M059J (cell line): ENCODE measurements around the gene PPP2R3A. TPM values are rescaled to one million over a fixed set of nuclear protein-coding genes. Genes with fewer than 3 reads are reported as not detected.

Source experiments
- DNase-seq: peaks from one replicate; pipeline ENCODE4 v3.0.0-alpha.2; 2012; ENCODE audit warnings: low read depth
- total RNA-seq: library from RNA; depleted of rRNA; stranded (reverse); fragments of >200 nt; shearing (Covaris generic); gene quantifications from 2 replicates; pipeline ENCODE4 v1.2.3, GENCODE V29; 2014

Gene PPP2R3A
- total RNA-seq, 1 experiment from 2014 or later: 22.2 TPM

DNA sequence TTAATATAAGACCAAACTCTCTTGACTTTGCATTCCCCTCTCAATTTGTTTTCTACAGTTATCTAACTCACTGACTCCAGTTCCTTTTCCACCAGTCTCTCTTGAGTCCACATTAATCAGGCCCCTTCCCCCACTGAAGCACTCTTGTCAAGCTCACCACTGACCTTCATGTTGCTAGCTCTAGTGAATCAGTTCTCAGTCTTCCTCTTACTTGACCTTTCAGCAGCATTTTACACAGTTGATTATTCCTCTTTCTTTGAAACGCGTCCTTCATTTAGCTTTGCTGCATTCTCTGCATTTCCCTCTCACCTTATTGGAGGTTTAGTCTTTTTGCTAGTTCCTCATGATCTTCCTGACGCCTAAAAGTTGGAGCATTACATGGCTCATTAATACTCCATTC is 8.3 kb downstream of the PPP2R3A start:
- no peak for DNase-seq

DNA sequence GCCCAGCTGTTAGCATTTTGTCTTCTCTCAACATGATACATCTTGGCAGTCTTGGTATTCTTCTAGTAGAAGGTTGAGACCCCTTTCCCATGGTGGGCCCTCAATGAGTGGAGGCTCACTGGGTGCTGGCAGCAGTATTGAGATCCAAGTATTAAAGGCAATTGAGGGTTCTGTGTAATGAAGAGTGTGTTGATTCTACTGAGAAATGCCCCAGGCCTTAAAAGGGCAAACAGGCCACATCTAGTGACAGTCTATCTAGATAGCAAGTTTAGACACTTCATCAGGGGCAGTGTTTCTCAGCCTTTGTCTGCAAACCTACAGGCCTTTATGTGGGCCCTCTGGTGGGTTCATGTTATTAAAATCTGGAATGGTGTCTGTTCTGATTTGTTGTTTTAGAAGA is 9.5 kb downstream of the PPP2R3A start:
- DNase-seq: peak; percentile 24

DNA sequence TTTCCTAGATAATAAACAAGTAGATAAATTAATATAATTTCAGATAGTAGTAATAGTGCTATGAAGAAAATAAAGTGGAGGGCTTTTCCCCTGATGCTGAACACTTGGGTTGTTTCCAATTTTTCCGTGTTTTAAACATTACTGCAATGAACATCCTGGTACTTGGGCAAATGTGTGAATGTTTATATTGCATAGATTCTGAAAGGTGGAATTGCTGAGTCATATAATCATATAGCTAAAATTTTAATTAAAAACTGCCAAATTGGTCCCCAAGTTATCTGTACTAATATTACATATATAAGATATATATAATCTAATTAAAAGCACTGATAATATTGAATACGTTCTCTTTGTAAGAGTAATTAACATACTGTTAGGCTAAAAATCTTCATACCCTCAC is 10.0 kb downstream of the PPP2R3A start:
- DNase-seq: no peak

DNA sequence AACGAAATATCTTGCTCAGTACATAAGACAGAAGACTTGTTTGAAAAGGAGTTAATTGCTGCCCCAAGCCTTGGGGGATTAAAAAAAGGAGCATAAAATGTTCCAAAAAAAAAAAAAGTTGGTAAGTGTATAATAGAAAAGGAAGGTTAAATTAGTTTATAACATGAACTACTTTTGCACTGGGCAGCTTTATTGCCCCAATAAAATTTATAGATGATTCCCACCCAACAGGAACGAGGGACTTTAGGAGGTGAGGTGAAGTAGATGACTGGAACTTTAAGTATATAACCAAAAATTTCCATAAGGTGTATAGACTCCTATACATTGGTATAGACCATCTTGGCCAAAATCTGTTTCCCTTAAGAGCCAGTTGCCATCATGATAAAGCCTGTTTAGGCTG is 14.8 kb downstream of the PPP2R3A start:
- DNase-seq: no peak

DNA sequence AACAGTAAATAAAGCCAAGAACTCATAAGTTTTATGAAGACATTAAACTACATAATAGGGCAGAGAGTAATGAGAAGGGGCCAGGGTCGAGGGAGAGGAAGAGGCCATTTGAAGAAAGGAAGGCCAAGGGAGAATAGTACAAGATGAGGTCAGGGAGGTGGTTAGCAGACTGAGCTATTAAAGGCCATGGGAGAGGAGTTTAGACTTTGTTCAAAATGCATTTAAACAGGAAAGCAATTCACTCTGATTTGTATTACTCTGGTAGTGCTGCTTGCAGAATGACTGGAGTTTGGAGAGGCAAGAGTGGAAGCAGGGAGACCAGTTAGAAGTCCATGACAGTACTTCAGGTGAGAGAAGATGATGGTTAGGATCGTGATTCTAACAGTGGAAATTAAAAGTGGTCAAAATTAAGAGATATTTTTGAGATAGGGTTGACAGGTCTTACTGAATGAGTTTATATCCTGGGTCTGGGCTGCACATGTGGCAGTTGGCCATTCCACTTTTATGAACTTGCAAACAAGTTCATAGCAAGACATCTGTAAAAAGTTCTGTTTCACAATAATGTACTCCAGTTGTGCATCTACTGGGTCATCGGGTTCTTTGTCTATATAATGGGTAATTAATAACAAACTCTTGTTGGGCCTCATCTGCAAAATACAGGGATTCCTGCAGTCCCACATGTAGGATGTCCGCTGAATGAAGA is 16.3 kb downstream of the PPP2R3A start:
- DNase-seq: no peak

DNA sequence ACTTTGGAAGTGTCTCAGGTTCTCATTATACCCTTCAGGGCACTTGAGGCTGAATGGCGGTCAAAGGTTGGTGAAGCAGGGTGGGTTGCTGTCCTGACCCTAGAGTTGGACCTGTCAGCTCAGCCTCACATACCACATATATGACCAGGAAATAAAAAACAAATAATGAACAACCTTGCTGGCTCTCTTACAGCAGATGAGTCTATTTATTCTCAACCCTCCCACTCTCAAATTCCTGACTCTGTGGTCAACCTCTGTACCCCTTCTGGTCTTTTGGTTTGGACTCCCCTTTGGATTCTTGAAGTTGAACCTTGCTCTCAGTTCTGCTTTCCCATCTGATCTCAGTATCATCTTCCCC is 16.9 kb downstream of the PPP2R3A start:
- DNase-seq: peak; percentile 71

DNA sequence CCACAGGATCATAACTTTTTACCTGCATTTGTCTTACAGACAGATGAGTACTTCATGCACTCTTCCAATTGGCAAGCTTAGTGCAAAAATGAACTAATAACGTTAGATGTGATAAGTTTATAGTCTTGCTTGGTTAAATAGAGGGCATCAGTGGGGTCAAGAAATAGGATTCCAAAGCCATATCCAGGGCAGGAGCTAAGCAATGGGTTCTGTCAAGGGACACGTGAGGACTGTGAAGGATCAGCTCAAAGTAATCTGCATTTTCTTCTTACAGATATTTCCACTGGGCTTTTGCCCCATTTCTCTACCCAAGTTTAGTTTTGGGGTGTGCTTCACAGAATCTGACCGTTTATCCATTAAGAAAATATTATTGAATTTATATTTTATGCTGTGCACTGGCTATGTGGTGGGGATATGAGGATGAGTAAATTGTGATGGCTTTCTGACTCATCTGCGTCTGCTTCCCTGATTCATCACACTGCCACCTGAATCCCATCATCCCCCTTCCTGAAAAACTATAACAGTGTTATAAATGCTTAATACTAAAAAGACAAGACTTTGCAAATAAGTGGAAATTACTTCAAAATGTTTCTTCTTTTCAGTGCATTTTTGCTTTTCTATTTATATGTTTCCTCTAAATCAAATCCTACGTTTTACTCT is 17.5 kb downstream of the PPP2R3A start:
- peak; percentile 74 for DNase-seq

DNA sequence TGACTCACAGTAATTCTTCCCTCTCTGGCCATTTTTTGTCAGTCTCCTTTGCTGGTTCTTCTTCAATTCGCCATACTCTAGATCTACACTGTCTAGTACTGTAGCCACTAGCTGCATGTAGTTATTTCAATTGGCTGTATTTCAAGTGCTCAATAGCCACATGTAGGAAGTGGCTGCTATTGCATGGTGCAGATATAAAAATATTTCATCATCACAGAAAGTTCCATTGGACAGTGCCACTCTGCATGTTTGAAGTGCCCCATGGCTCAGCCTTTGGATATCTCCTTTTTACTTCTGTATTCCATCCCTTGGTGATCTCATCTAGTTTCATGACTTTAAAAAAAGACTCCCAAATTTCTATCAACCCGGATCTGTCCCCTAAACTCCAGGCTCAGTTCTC is 22.1 kb downstream of the PPP2R3A start:
- DNase-seq: no peak

DNA sequence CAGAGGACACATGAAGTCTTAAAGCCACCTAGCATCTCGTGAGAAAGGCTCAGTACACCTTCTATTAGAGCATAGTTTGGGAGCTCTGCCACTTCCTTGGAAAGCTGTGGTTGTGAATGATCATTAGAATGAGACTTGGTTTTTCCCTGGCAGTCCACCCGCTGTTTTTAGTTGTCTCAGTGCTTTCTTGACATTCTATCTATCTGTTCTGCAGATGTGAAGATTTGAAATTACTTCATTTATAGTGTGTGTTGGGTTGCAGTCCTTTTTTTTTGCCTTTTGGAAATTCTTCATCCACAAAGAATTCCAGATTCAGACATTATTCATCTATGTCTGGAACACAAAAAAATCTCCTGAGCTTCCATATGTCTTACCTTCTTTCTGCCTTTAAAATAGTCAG is 23.7 kb downstream of the PPP2R3A start:
- DNase-seq: peak; percentile 54

DNA sequence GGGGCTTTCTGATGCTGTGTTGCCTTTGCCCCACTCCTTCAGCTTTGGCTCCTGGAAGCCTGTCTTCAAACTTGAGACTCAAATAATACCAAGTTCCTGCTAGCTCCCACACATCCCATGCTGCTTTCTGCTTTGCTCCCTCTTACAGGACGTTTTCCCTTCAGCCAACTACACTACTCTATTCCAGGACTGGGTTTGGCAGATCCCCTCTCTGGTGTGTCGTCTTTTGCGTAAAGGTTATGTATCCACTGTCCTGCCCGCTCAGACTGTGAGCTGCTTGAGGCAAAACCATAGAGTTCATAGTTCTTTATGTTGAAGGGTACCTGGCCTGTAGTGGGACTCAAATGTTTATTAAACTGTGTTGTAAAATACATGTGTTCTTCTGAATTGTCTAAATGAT is 25.4 kb downstream of the PPP2R3A start:
- no peak for DNase-seq

DNA sequence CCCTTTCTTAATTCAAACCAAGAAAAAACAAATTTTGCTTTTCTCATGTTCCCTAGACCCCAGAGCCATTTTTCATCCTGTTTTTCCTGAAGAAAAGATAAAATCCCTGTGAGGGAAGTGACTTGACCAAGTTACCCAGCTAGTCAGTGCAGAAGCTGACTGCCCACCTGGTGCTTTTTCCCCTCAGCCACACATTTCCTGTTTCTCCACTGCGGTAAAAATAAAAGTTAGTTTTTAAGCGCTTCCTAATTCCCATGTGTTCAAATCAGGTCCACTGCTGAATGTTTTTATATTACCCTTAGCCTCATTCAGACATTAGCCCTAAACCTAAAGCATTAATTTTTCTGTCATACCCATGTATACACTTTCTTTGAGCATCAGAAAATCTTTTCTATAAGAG is 26.1 kb downstream of the PPP2R3A start:
- peak; percentile 36 for DNase-seq

DNA sequence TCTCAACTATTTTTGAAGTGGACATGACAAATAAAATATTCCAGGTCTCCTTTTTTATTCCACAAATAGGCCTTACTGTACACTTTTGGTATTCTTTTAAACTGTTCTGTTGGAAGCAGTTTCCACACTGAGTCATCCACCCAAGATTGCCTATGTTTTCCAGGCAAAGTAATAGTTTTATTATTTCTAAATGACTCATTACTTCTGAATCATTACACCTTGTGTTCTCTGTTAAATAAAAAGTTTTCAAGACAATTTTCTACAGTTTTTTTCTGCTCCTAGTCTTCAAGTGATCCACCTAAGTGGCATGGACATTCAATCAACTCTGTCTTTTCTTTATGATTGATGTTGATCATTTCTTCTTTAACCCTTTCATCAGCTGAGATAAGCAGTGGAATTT is 26.5 kb downstream of the PPP2R3A start:
- DNase-seq: peak; percentile 90

DNA sequence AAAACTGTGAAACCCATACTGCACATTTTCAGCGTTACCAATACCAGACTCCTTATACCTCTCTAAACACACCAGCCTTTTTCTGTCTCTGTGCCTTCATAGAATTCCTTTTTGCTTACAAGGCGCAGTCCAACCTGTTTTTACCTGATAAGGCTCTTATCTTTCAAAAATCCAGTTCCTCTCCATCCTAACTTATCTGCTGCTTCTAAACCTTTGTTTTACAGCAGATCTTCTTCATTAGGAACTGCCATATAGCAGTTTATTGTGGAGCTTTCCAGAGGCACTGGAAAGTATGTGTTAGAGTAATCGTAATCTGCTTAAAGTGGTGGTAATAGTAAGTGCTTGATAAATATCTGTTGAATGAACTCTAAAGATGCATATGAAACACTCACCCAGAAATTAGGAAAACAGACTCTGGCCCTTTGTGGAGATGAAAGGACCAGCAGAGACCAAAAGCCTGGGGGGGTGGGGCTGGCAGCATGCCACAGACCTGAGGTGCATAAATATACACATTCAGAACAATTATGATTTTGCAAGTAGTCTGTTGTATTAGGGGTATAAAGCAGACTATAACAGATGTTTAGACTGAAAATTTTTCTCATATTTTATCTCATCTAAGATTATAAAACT is 29.3 kb downstream of the PPP2R3A start:
- DNase-seq: no peak

DNA sequence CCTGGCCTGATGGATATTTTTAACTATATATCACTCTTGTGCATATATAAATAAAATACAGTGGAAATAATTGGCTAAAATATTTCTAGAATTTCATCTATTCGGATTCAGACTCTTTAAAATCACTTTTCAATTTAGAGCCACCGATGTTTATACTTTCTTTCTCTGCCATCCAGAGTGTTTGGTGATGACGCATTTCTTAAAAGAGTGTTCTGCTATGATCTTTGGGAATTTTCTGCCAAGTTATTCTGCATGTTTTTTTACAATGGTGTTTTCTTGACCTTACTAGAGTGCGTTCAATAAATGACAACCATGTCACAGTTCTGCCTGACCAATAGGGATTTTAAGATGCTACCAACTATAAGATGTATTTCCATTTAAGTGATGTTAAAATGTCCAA is 30.2 kb downstream of the PPP2R3A start:
- DNase-seq: no peak

DNA sequence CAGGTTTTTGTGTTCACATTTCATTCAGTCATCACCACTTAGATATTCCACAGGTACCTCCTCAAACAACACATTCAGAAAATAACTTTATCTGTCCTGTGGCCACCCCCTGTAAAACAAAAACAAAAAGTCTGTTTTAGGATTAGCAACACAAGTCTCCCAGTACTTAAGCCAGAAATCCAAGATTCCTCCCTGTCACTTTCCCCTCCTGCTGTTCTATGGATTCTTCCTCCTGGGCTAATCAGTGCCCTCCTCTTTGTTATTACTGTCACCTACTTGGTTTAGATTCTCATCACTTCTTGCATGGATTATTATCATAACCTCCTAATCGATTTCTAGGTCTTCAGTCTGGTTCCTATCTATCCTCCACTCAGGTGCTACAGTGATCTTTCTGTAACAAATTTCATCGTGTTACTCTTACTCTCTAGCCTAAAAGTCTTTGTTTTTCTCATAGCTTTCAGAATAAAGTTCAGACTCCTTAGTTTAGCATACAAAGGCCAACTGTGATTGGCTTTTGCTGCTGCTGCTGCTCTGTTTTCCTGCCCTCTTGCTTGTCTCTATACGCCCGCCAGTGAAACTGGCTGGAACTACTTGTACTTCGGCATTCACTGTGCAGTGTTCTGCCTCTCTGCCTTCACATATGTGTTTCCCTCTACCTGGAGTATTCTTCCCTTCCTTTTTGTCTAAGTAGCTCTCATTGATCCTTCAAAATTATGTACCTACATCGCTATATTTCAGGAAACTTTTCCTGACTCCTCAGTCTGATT is 32.2 kb downstream of the PPP2R3A start:
- DNase-seq: no peak

DNA sequence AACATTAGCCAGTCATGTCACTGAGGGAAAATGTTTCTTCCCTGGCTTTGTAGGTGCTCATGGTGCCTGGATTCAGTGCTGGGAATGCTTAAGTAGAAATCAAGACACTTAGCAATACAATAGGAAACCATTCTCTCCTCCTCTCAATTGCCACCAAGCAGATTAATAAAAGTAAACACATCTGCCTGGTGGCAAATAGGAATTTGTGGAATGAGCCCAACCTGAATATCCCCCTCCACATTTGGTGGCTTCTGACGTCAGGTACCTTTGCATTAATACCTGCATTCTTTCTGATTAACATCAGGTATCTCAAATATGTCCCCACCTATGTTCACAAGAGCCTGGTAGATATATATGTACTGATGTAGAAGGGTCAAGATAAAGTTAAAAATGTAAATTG is 42.7 kb downstream of the PPP2R3A start:
- no peak for DNase-seq

DNA sequence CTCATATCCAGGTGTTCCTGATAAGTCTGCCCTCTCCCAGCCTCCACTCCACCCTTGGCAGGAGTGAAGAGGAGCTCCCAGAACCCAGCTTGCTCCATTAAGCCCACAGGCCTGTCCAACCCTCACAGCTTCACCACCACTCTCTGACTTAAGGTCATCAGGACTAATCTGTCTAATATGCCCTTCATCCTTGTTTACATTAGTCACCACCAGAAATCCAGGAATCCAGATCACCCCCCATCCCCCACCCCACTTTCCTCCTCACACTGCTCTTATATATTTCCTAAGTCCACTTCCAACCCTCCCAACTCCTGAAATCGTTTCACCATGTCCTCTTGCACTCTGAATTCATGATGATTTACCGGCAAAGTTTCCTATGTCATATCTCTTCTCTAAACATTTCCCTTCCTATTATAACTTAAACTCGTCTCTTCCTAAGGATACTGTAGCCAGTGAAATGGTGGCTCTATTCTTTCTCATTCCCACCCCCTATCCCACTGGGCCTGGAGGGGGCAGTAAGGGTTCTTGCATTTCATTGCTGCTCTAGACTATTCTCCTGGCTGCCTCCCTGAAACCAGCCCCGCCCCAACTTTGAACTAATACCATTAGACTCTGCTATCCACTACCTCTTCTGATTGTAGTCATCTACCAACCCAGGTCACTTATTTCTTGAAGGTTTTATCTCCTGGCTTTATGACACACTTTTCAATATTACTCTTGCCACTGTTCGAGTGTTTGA is 43.4 kb downstream of the PPP2R3A start:
- peak; percentile 54 for DNase-seq

DNA sequence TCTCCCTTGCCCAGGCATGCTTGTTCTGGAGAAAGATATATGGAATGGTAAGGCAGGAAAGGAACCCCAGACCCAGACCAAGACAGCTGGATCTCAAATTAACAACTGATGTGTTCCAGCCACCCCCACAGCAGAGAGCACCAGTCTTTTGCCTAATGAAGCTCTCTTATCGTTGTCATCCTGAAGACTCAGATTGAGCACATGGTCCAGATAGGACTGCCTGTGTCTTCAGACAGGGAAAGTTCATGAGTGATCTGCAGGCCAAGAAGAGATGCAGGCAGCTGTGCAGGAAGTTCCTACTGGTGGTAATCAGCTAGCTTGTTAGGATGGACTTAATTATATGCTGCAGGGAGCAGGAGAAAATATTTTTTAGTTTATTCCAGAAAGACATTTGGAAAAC is 53.3 kb downstream of the PPP2R3A start:
- no peak for DNase-seq

DNA sequence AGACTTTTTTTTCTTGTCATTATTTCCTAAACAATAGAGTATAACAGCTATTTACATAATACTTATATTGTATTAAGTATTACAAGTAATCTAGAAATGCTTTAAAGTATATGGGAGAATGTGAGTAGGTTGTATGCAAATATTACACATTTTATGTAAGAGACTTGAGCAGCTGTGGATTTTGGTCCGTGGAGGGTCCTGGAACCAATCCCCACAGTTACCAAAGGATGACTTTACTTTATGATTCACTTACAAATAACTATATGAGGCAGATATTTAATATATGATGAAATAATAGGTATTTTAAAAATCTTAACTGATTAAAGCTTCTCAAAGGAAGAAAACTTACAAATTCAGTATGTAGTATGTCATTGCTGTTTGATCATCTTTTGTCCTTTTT is 56.3 kb downstream of the PPP2R3A start:
- no peak for DNase-seq

DNA sequence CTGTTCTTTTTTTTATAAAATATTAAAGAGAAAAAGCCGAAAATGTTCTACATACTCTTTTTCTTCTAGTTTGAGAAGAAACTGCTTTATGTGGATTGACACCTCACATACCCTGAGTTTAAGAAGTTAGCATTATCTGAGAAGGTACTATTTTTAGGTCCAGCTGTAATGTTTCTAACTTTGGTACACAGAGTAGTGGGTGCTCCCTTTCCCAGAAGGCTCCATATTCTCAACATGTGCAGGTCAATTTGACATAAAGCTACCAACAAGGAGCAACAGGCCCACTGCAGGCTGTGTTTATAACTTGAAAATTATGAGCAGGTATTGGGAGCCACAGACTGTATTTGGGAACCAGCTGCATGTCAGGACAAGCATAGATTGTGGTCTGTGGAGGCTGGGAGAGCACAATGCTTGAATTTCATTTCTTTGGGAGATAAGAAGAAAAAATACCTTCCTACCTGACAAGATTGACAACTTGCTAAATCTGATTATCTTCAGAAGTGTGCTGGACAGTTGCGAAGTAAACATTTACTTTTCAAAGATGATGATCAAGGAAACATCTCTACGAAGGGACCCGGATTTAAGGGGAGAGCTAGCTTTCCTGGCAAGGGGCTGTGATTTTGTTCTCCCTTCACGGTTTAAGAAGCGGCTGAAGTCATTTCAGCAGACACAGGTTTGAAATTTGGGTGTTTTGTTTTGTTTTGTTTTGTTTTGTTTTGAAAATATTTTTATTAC is 57.2 kb downstream of the PPP2R3A start:
- no peak for DNase-seq
